Measurements from ENCODE around the gene FAR2.

- no peak for TF ChIP-seq POLR2A (IDR thresholded peaks at IDR 0.05)
- no peak for TF ChIP-seq CTCF (IDR thresholded peaks at IDR 0.05)
- no peak for TF ChIP-seq EP300 (IDR thresholded peaks at IDR 0.05)
Measured at GRCh38 chr12:29116414-29116813, 32.7 kb upstream of the FAR2 start.

Measured in tibial nerve (tissue), 4 donors.